ENCODE measurements around the gene SUGT1. TPM values are rescaled to one million over a fixed set of nuclear protein-coding genes. Genes with fewer than 3 reads are reported as not detected.

Gene SUGT1
- total and polyA plus RNA-seq, 10 of the 15 experiments (the other 5 are each of a cell fraction or from before 2014, with no cell fraction given), result 46.7 to 122 (median 77.3) TPM

DNA sequence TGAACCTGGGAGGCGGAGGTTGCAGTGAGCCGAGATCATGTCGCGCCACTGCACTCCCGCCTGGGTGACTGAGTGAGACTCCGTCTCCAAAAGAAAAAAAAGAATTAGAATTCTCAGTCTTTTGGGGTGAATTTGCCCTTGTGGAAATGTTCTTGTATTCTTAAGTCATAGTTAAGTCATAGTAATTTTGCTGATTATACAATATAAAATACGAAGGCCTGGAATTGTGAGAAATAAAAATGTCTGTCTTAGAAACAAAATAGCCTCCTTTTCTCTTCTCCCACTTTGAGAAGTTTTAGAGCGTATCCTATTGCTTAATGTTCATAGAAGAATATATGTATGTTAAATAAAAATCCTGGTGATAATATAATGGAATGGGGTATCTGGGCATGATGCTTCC is 18.1 kb downstream of the SUGT1 start:
- SMC1A ChIA-PET (ENCODE audit: uncharacterized antibody, unreplicated experiment), result interaction anchor here (1.0 to 3.0 kb wide), 10 partner anchors 11 to 297 kb away, joined by 3 to 21 read pairs (median 7); partner anchors contain the start of gene SUGT1
- WGBS (ENCODE audit: insufficient coverage, insufficient replicate concordance, low lambda C conversion rate, missing lambda C conversion rate), result 97% methylated on average over 8 of the region's 8 CpGs
- in situ Hi-C loops (cut with MboI), result no loop called here

More for the DNA sequence above, 18.1 kb downstream of the SUGT1 start:
- Histone ChIP-seq H3K4me3 (no peak overlapping the region), H4K20me1 (ENCODE audit: control insufficient read depth, insufficient read depth) (no peaks in the 10 kb centered on the region), H3K79me2 (ENCODE audit: control insufficient read depth, insufficient read depth, low read length) (no peaks in the 10 kb centered on the region; the same call in 1 of the 2 replicates), H3K27me3 (replicated peaks in 1 of 2; ENCODE audit: control insufficient read depth in 2 of 2, insufficient read depth in 2 of 2, low read length in 1 of 2) (no peaks in the 10 kb centered on the region), H2AFZ (ENCODE audit: control insufficient read depth, low read depth, low read length) (no peak overlapping the region), H3K4me1 (ENCODE audit: control insufficient read depth, insufficient read depth, low read length) (no peaks in the 10 kb centered on the region), H3K36me3 (ENCODE audit: control insufficient read depth in 2 of 2, insufficient read depth in 2 of 2, low read length in 1 of 2) (peaks cover 3 to 29% of the 10 kb centered on the region in 2 experiments), H3K27ac (ENCODE audit: control insufficient read depth, insufficient read depth) (no peak overlapping the region), H3K4me2 (ENCODE audit: control insufficient read depth, insufficient read depth) (no peak overlapping the region), H3K9me3 (replicated peaks; ENCODE audit: control insufficient read depth, insufficient read depth, low read length) (no peaks in the 10 kb centered on the region), H3K9ac (ENCODE audit: control insufficient read depth, insufficient read depth, low read length) (no peak overlapping the region)
- no peak for ATAC-seq
- no peak for DNase-seq (ENCODE audit: low read depth, low spot score)
- CTCF ChIA-PET, result interaction anchor here (0.7 to 3.7 kb wide), 8 partner anchors 8 to 297 kb away, joined by 3 to 43 read pairs (median 6); no protein-coding TSS in a partner anchor
- POLR2A ChIA-PET, result interaction anchor here (0.6 kb wide), 1 partner anchor 14 kb away, joined by 3 read pairs; no protein-coding TSS in a partner anchor
- BruUV-seq (replicated peaks), result no TSS peak
- RAD21 ChIA-PET (ENCODE audit: unreplicated experiment), result interaction anchor here (1.1 to 1.8 kb wide), 4 partner anchors 55 to 297 kb away, joined by 4 to 7 read pairs (median 6); no protein-coding TSS in a partner anchor
- intact Hi-C loops (cut with micrococcal nuclease; ENCODE audit: unreplicated experiment), result no loop called here
- TF ChIP-seq ATF7 (IDR thresholded peaks at IDR 0.05; ENCODE audit: low read depth) (no peak), KDM1A (IDR thresholded peaks at IDR 0.05; ENCODE audit: borderline replicate concordance) (no peak), SIX5 (IDR thresholded peaks at IDR 0.05; ENCODE audit: low read depth, low read length, severe bottlenecking) (no peak), FOS (IDR thresholded peaks at IDR 0.05; ENCODE audit: borderline replicate concordance, extremely low read depth, insufficient read length) (no peak), IKZF1 (conservative IDR thresholded peaks at IDR 0.05) (no peak), GABPA (IDR thresholded peaks at IDR 0.05; ENCODE audit: low read depth) (no peak), POLR2AphosphoS5 (IDR thresholded peaks at IDR 0.05; ENCODE audit: low read length) (no peak), SMC3 (IDR thresholded peaks at IDR 0.05; ENCODE audit: borderline replicate concordance, low read length) (no peak), YBX1 (IDR thresholded peaks at IDR 0.05) (no peak)
- TF ChIP-seq, protein P1, sequence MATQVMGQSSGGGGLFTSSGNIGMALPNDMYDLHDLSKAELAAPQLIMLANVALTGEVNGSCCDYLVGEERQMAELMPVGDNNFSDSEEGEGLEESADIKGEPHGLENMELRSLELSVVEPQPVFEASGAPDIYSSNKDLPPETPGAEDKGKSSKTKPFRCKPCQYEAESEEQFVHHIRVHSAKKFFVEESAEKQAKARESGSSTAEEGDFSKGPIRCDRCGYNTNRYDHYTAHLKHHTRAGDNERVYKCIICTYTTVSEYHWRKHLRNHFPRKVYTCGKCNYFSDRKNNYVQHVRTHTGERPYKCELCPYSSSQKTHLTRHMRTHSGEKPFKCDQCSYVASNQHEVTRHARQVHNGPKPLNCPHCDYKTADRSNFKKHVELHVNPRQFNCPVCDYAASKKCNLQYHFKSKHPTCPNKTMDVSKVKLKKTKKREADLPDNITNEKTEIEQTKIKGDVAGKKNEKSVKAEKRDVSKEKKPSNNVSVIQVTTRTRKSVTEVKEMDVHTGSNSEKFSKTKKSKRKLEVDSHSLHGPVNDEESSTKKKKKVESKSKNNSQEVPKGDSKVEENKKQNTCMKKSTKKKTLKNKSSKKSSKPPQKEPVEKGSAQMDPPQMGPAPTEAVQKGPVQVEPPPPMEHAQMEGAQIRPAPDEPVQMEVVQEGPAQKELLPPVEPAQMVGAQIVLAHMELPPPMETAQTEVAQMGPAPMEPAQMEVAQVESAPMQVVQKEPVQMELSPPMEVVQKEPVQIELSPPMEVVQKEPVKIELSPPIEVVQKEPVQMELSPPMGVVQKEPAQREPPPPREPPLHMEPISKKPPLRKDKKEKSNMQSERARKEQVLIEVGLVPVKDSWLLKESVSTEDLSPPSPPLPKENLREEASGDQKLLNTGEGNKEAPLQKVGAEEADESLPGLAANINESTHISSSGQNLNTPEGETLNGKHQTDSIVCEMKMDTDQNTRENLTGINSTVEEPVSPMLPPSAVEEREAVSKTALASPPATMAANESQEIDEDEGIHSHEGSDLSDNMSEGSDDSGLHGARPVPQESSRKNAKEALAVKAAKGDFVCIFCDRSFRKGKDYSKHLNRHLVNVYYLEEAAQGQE (IDR thresholded peaks at IDR 0.05; ENCODE audit: low read depth, low read length), result no peak
- no peak for FAIRE-seq

Measured in GM12878 (cell line).